Suppressor macrophage treated with lipopolysaccharide for 4 hours (primary cell): ENCODE results near the gene DPEP1.
"Not testable (repeated sequence)": the region's sequence is repeated elsewhere in the genome, so short reads cannot be mapped to it uniquely, and the experiment has no call there.

ENCODE experiments used
- DNase-seq: peaks from one replicate; pipeline ENCODE4 v3.0.0-alpha.2; 2020

DPEP1 gene

GRCh38 chr16:89656435-89657121 lies 43.1 kb downstream of the DPEP1 start:
- no peak for DNase-seq

GRCh38 chr16:89657442-89658220 lies 44.2 kb downstream of the DPEP1 start, which contains the start of the genes CHMP1A and SPATA33:
Gene CHMP1A, minus strand, starts transcription at chr16:89657708. Its CDS starts 120 bp downstream, at chr16:89657588.
Gene SPATA33, plus strand, starts transcription at chr16:89657836. Its CDS starts 76 bp downstream, at chr16:89657912.
- DNase-seq: peak; percentile 95

GRCh38 chr16:89658221-89658879 lies 44.9 kb downstream of the DPEP1 start:
- DNase-seq: peak; percentile 15

- no peak for DNase-seq
Observed at GRCh38 chr16:89660146-89660545, 46.7 kb downstream of the DPEP1 start.

GRCh38 chr16:89661215-89661614 lies 47.8 kb downstream of the DPEP1 start:
- no peak for DNase-seq

GRCh38 chr16:89664238-89664637 lies 50.8 kb downstream of the DPEP1 start:
- not testable (repeated sequence) for DNase-seq

GRCh38 chr16:89667000-89667399 lies 53.6 kb downstream of the DPEP1 start:
- not testable (repeated sequence) for DNase-seq

- DNase-seq: no peak
Observed at GRCh38 chr16:89667633-89668032, 54.2 kb downstream of the DPEP1 start.

- no peak for DNase-seq
Observed at GRCh38 chr16:89668790-89669158, 55.3 kb downstream of the DPEP1 start.

- no peak for DNase-seq
Observed at GRCh38 chr16:89669755-89670154, 56.3 kb downstream of the DPEP1 start.

- DNase-seq: no peak
Observed at GRCh38 chr16:89670496-89671431, 57.3 kb downstream of the DPEP1 start.

- DNase-seq: not testable (repeated sequence)
Observed at GRCh38 chr16:89671565-89671964, 58.1 kb downstream of the DPEP1 start.

GRCh38 chr16:89672177-89672941 lies 58.9 kb downstream of the DPEP1 start:
- DNase-seq: no peak

- DNase-seq: no peak
Observed at GRCh38 chr16:89678258-89678657, 64.8 kb downstream of the DPEP1 start.

GRCh38 chr16:89685916-89686315 lies 72.5 kb downstream of the DPEP1 start:
- no peak for DNase-seq

GRCh38 chr16:89686520-89687091 lies 73.2 kb downstream of the DPEP1 start, which contains the start of gene CDK10:
Gene CDK10, plus strand, starts transcription at chr16:89686689. Its CDS starts 22 bp downstream, at chr16:89686711.
- DNase-seq: peak; percentile 96

- no peak for DNase-seq
Observed at GRCh38 chr16:89687092-89687940, 73.9 kb downstream of the DPEP1 start.
